Suprapubic skin (tissue), 4 donors: ENCODE data around the gene ACVR1.

ENCODE experiments used
- EP300 ChIP-seq: sonication (generic); formaldehyde crosslinking; IDR thresholded peaks from one replicate; pipeline ENCODE4 v1.6.1; 2017; ENCODE audit warnings: antibody characterized with exemption
- POLR2A ChIP-seq, 2 donors: fragments of 450-650 bp; IDR thresholded peaks; one replicate each; pipeline ENCODE4 v1.6.1; 2017; ENCODE audit warnings: antibody characterized with exemption in 2 of 2, mild to moderate bottlenecking in 2 of 2, moderate library complexity in 2 of 2
- POLR2AphosphoS5 ChIP-seq, 3 donors: sonication (generic); formaldehyde crosslinking; IDR thresholded peaks; one replicate each; pipeline ENCODE4 v1.6.1; 2017; ENCODE audit warnings: antibody characterized with exemption in 3 of 3
- TF ChIP-seq, protein P1 (sequence below), 2 donors: fragments of 200-600 bp in 1 of 2; fragments of 450-650 bp in 1 of 2; sonication (generic) in 1 of 2; IDR thresholded peaks; one replicate each; pipeline ENCODE4 v1.5.1; 2016 to 2019; ENCODE audit warnings: antibody characterized with exemption in 2 of 2, mild to moderate bottlenecking in 1 of 2, moderate library complexity in 1 of 2

DNA sequence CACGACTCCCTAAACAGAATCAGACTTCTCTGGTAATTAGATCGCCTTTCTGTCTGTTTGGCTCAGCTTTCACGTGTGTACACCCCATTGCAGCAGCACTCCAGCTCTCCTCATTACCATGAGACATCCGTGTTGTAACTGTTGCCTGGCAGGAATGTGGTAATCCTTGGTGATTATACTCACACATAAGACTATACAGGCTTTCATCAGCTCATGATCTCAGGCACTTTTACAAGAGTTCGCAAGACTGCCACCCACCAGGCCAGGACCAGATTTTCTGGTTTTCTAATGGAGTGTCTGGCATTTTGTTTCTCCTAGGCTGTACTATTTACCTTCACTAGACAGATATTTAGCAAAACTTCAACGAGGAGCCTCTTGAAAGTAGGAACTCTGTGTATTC lies 50.2 kb downstream of the ACVR1 start:
- TF ChIP-seq, protein P1, sequence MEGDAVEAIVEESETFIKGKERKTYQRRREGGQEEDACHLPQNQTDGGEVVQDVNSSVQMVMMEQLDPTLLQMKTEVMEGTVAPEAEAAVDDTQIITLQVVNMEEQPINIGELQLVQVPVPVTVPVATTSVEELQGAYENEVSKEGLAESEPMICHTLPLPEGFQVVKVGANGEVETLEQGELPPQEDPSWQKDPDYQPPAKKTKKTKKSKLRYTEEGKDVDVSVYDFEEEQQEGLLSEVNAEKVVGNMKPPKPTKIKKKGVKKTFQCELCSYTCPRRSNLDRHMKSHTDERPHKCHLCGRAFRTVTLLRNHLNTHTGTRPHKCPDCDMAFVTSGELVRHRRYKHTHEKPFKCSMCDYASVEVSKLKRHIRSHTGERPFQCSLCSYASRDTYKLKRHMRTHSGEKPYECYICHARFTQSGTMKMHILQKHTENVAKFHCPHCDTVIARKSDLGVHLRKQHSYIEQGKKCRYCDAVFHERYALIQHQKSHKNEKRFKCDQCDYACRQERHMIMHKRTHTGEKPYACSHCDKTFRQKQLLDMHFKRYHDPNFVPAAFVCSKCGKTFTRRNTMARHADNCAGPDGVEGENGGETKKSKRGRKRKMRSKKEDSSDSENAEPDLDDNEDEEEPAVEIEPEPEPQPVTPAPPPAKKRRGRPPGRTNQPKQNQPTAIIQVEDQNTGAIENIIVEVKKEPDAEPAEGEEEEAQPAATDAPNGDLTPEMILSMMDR (IDR thresholded peaks at IDR 0.05), result no peak
- TF ChIP-seq POLR2AphosphoS5 (IDR thresholded peaks at IDR 0.05) (peak; percentile 26 to 81 (median 71)), POLR2A (IDR thresholded peaks at IDR 0.05) (no peak), EP300 (no peak)
